GM12878 (cell line): Measurements from ENCODE around the gene ZG16. TPM values are rescaled to one million over a fixed set of nuclear protein-coding genes. Genes with fewer than 3 reads are reported as not detected.

ENCODE experiments used
- ATAC-seq: fragments of 200-7000 bp; cut with Tn5 transposase; 3 replicates; pipeline ENCODE4 v1.9.1; 2020; ENCODE audit warnings: mild to moderate bottlenecking, moderate library complexity
- BruUV-seq: library from RNA; stranded (reverse); fragments of 400-500 nt; replicated peaks from 2 replicates; lab custom pipeline; 2021; lab: Mats Ljungman, UMichigan
- CTCF ChIA-PET: fragments of 300-600 bp; sonication (Branson Sonifier 250); formaldehyde crosslinking; extraction: SDS; loops from one replicate; lab custom pipeline; 2021; ENCODE audit warnings: inconsistent platforms; lab: Yijun Ruan, JAX
- POLR2A ChIA-PET: fragments of 350-600 bp; formaldehyde crosslinking; extraction: SDS; loops from one replicate; lab custom pipeline; 2021; ENCODE audit warnings: inconsistent platforms; lab: Charles Lee
- RAD21 ChIA-PET: fragments of 300-600 bp; sonication (Branson Sonifier 250); formaldehyde crosslinking; loops from one replicate; lab custom pipeline; 2023; ENCODE audit warnings: antibody characterized with exemption; ENCODE audit not compliant: unreplicated experiment; lab: Charles Lee
- SMC1A ChIA-PET: fragments of 300-600 bp; sonication (Branson Sonifier 250); formaldehyde crosslinking; loops from one replicate; lab custom pipeline; 2023; ENCODE audit not compliant: unreplicated experiment, uncharacterized antibody; lab: Charles Lee
- DNase-seq: peaks from one replicate; pipeline ENCODE4 v3.0.0-alpha.2; 2011; ENCODE audit warnings: low read depth, low spot score
- FAIRE-seq: peaks from 3 replicates; lab custom pipeline; 2011; peaks lifted over from hg19 to GRCh38; lab: Jason Lieb, UNC
- H2AFZ ChIP-seq: 2 replicates; pipeline ENCODE4 v1.6.0; 2011; ENCODE audit warnings: low read depth, low read length, control low read depth; ENCODE audit not compliant: control insufficient read depth
- H3K27ac ChIP-seq: 2 replicates; pipeline ENCODE4 v1.5.1; 2011; ENCODE audit warnings: control low read depth; ENCODE audit not compliant: control insufficient read depth, insufficient read depth
- H3K27me3 ChIP-seq, 2 experiments: replicated peaks in 1 of 2; 2 replicates each; pipeline versions ENCODE4 v1.6.0 to v1.6.1; 2011; ENCODE audit warnings: low read length in 1 of 2; ENCODE audit not compliant: control insufficient read depth in 2 of 2, insufficient read depth in 2 of 2
- H3K36me3 ChIP-seq, 2 experiments: 2 replicates each; pipeline ENCODE4 v1.5.1; 2011; ENCODE audit warnings: low read length in 1 of 2; ENCODE audit not compliant: control insufficient read depth in 2 of 2, insufficient read depth in 2 of 2
- H3K4me1 ChIP-seq: 2 replicates; pipeline ENCODE4 v1.6.1; 2011; ENCODE audit warnings: mild to moderate bottlenecking, low read length, moderate library complexity, mixed read lengths; ENCODE audit not compliant: control insufficient read depth, insufficient read depth
- H3K4me2 ChIP-seq: 2 replicates; pipeline ENCODE4 v1.6.0; 2011; ENCODE audit warnings: control low read depth; ENCODE audit not compliant: control insufficient read depth, insufficient read depth
- H3K4me3 ChIP-seq: fragments of 200-600 bp; sonication (generic); 2 replicates; pipeline ENCODE4 v1.5.1; 2016
- H3K79me2 ChIP-seq: 2 replicates; pipeline ENCODE4 v1.6.0; 2011; ENCODE audit warnings: low read length; ENCODE audit not compliant: control insufficient read depth, insufficient read depth
- H3K9ac ChIP-seq: 2 replicates; pipeline ENCODE4 v1.8.0; 2011; ENCODE audit warnings: low read length, control low read depth, mixed read lengths; ENCODE audit not compliant: control insufficient read depth, insufficient read depth
- H3K9me3 ChIP-seq: replicated peaks from 3 replicates; pipeline ENCODE4 v1.5.1; 2011; ENCODE audit warnings: mild to moderate bottlenecking, low read length; ENCODE audit not compliant: control insufficient read depth, insufficient read depth
- H4K20me1 ChIP-seq: 2 replicates; pipeline ENCODE4 v1.6.0; 2011; ENCODE audit not compliant: control insufficient read depth, insufficient read depth
- BCL11A ChIP-seq: IDR thresholded peaks from 2 replicates; pipeline ENCODE4 v1.6.1; 2011; ENCODE audit warnings: low read depth, low read length
- CEBPZ ChIP-seq: fragments of 150-350 bp; IDR thresholded peaks from 2 replicates; pipeline ENCODE4 v1.6.1; 2016; ENCODE audit warnings: low read depth, low read length
- GATAD2B ChIP-seq: fragments of 450-650 bp; conservative IDR thresholded peaks from 2 replicates; pipeline ENCODE4 v1.6.1; 2017; ENCODE audit warnings: low read depth, mild to moderate bottlenecking, moderate library complexity
- HCFC1 ChIP-seq: fragments of 150-350 bp; IDR thresholded peaks from 2 replicates; pipeline ENCODE4 v1.6.1; 2014; ENCODE audit warnings: low read length
- KAT2A ChIP-seq: conservative IDR thresholded peaks from 2 replicates; pipeline ENCODE4 v1.6.1; 2011; ENCODE audit warnings: low read depth, low read length; ENCODE audit not compliant: control insufficient read depth
- MEF2A ChIP-seq: IDR thresholded peaks from 2 replicates; pipeline ENCODE4 v1.6.1; 2011; ENCODE audit warnings: low read depth, mild to moderate bottlenecking, low read length, moderate library complexity; ENCODE audit not compliant: insufficient read depth
- NBN ChIP-seq: fragments of 450-650 bp; IDR thresholded peaks from 2 replicates; pipeline ENCODE4 v1.6.1; 2016
- POU2F2 ChIP-seq: IDR thresholded peaks from 3 replicates; pipeline ENCODE4 v1.6.1; 2011; ENCODE audit warnings: low read depth, mild to moderate bottlenecking, low read length, borderline replicate concordance
- SMAD5 ChIP-seq: IDR thresholded peaks from 2 replicates; pipeline ENCODE4 v1.6.1; 2016; ENCODE audit warnings: antibody characterized with exemption, low read depth
- SMC3 ChIP-seq: IDR thresholded peaks from 2 replicates; pipeline ENCODE4 v1.6.1; 2011; ENCODE audit warnings: low read length, improper control_type of control experiment, borderline replicate concordance
- SREBF1 ChIP-seq: IDR thresholded peaks from 2 replicates; pipeline ENCODE4 v1.6.1; 2012; ENCODE audit warnings: mild to moderate bottlenecking, low read length
- SRF ChIP-seq, 2 experiments: IDR thresholded peaks; 2 replicates each; pipeline ENCODE4 v1.6.1; 2011; ENCODE audit warnings: low read depth in 2 of 2, low read length in 2 of 2, mild to moderate bottlenecking in 1 of 2, moderate library complexity in 1 of 2
- ZNF217 ChIP-seq: fragments of 450-650 bp; IDR thresholded peaks from 2 replicates; pipeline ENCODE4 v1.6.1; 2017; ENCODE audit warnings: antibody characterized with exemption, mild to moderate bottlenecking
- ZNF384 ChIP-seq: IDR thresholded peaks from 2 replicates; pipeline ENCODE4 v1.6.1; 2012; ENCODE audit warnings: low read depth, mild to moderate bottlenecking, low read length, improper control_type of control experiment, borderline replicate concordance
- ZNF622 ChIP-seq: fragments of 450-650 bp; IDR thresholded peaks from 2 replicates; pipeline ENCODE4 v1.6.1; 2017; ENCODE audit warnings: mild to moderate bottlenecking, inconsistent platforms
- WGBS: methylation state at CpG from one replicate; pipeline ENCODE4 v1.1.6; 2016; ENCODE audit warnings: low lambda C conversion rate; ENCODE audit not compliant: insufficient replicate concordance, insufficient coverage; ENCODE audit errors: missing lambda C conversion rate; 5-methylcytosine and 5-hydroxymethylcytosine counted together
- in situ Hi-C: fragments of 300-500 bp; cut with MboI; formaldehyde crosslinking; loops from 9 replicates; pipeline ENCODE4 v1.14.3; 2018; ENCODE audit warnings: mixed read lengths
- intact Hi-C: fragments of 100-400 bp; cut with micrococcal nuclease; formaldehyde crosslinking; loops from one replicate; pipeline ENCODE4 v1.14.2; 2022; ENCODE audit not compliant: unreplicated experiment
- polyA plus RNA-seq, 11 experiments: library from polyadenylated mRNA; depleted of rRNA in 4 of 11; unstranded in 6 of 11; stranded (reverse) in 5 of 11; fragments of >200 nt; fragmentation: Nextera tagmentation in 4 of 11; fragmentation: Illumina TruSeq in 1 of 11; extraction: Ambion mirVana in 4 of 11; extraction: Trizol in 1 of 11; gene quantifications; 1 replicate in 1 of 11; 2 replicates in 10 of 11; pipeline versions ENCODE4 v1.2.1 to v1.2.3, GENCODE V29; 2011 to 2016; ENCODE audit warnings: inconsistent platforms in 2 of 11, missing spikeins in 2 of 11, low read depth in 1 of 11
- total RNA-seq, 4 experiments: library from RNA; depleted of rRNA in 3 of 4; stranded (reverse); fragments of >200 nt in 3 of 4; fragmentation: Illumina TruSeq in 1 of 4; extraction: Trizol in 1 of 4; gene quantifications; 2 replicates each; pipeline versions ENCODE4 v1.2.1 to v1.2.3, GENCODE V29; 2013 to 2021

ZG16 gene
- total and polyA plus RNA-seq, 10 of the 15 experiments (the other 5 are each of a cell fraction or from before 2014, with no cell fraction given), result not detected

GRCh38 chr16:29736764-29737163 is 41.3 kb upstream of the ZG16 start:
- WGBS, result 76% methylated on average over 6 of the region's 6 CpGs
- no peak overlapping the region for H2AFZ ChIP-seq

More at GRCh38 chr16:29736764-29737163, 41.3 kb upstream of the ZG16 start:
- Histone ChIP-seq H3K36me3 (no peaks in the 10 kb centered on the region), H3K79me2 (no peaks in the 10 kb centered on the region), H3K27ac (no peak overlapping the region), H3K4me3 (no peak overlapping the region), H3K4me2 (no peak overlapping the region), H3K9me3 (peaks cover 1% of the 10 kb centered on the region; the same call in 2 of the 3 replicates), H3K9ac (no peak overlapping the region), H3K4me1 (peaks cover 19% of the 10 kb centered on the region), H3K27me3 (no peaks in the 10 kb centered on the region), H4K20me1 (no peaks in the 10 kb centered on the region)
- DNase-seq (no peak), ATAC-seq (no peak), FAIRE-seq (no peak)
- ChIA-PET RAD21 (no interaction called here), CTCF (no interaction called here), POLR2A (interaction anchor here (0.6 to 0.9 kb wide), 3 partner anchors 17 to 94 kb away, joined by 3 to 6 read pairs (median 5); no protein-coding TSS in a partner anchor), SMC1A (interaction anchor here (1.9 kb wide), 1 partner anchor 18 kb away, joined by 5 read pairs; no protein-coding TSS in a partner anchor)
- intact Hi-C loops (no loop called here), in situ Hi-C loops (no loop called here)
- TF ChIP-seq NBN (no peak), SREBF1 (no peak), HCFC1 (no peak), BCL11A (no peak), SMAD5 (no peak), ZNF217 (no peak), CEBPZ (no peak), SRF (IDR thresholded peaks at IDR 0.05; ENCODE audit: low read depth in 2 of 2, low read length in 2 of 2) (no peak), MEF2A (no peak), POU2F2 (no peak), ZNF384 (no peak), KAT2A (no peak), SMC3 (no peak), ZNF622 (no peak), GATAD2B (no peak)
- no TSS peak for BruUV-seq
